T-cell (primary cell): ENCODE results near the gene NFIA. TPM values are rescaled to one million over a fixed set of nuclear protein-coding genes. Genes with fewer than 3 reads are reported as not detected.

Source experiments
- ATAC-seq, 4 experiments: fragments of 200-7000 bp in 3 of 4; fragments of 150-1000 bp in 1 of 4; cut with Tn5 transposase; replicated peaks in 1 of 4; 1 replicate in 3 of 4; 2 replicates in 1 of 4; pipeline ENCODE4 v1.10.0; 2021; ENCODE audit warnings: moderate library complexity in 3 of 4, mild to moderate bottlenecking in 2 of 4, moderate number of reproducible peaks in 1 of 4
- CTCF ChIA-PET, 2 donors: fragments of 300-600 bp; sonication (Branson Sonifier 250); formaldehyde crosslinking; loops; one replicate each; lab custom pipeline; 2022; ENCODE audit warnings: antibody characterized with exemption in 2 of 2; lab: Charles Lee
- POLR2A ChIA-PET, 2 donors: fragments of 300-600 bp; sonication (Branson Sonifier 250); formaldehyde crosslinking; loops; one replicate each; lab custom pipeline; 2022; ENCODE audit warnings: antibody characterized with exemption in 2 of 2; lab: Charles Lee
- DNase-seq, 35 experiments: peaks; one replicate each; pipeline versions ENCODE4 v3.0.0 to v3.0.0-alpha.2; 2013 to 2023
- H3K27ac ChIP-seq: one replicate; pipeline ENCODE4 v1.5.1; 2013; ENCODE audit warnings: low read length
- H3K27me3 ChIP-seq, 2 experiments: replicated peaks in 1 of 2; 1 replicate in 1 of 2; 2 replicates in 1 of 2; pipeline versions ENCODE4 v1.6.1 to v1.7.0; 2013; ENCODE audit warnings: low read length in 1 of 2, mixed read lengths in 1 of 2; ENCODE audit not compliant: control insufficient read depth in 2 of 2, insufficient read depth in 2 of 2; ENCODE audit errors: extremely low read depth in 1 of 2
- H3K36me3 ChIP-seq, 2 donors: 1 replicate in 1 of 2; 2 replicates in 1 of 2; pipeline versions ENCODE4 v1.6.1 to v1.7.0; 2013; ENCODE audit warnings: low read length in 1 of 2; ENCODE audit not compliant: control insufficient read depth in 2 of 2, insufficient read depth in 1 of 2; ENCODE audit errors: extremely low read depth in 1 of 2
- H3K4me1 ChIP-seq, 2 experiments: 1 replicate in 1 of 2; 2 replicates in 1 of 2; pipeline versions ENCODE4 v1.6.1 to v1.7.0; 2013; ENCODE audit warnings: low read length in 2 of 2, mixed read lengths in 1 of 2; ENCODE audit not compliant: insufficient read depth in 2 of 2, control insufficient read depth in 1 of 2; ENCODE audit errors: extremely low read depth in 1 of 2
- H3K4me3 ChIP-seq, 2 donors: 1 replicate in 1 of 2; 2 replicates in 1 of 2; pipeline versions ENCODE4 v1.5.1 to v1.7.0; 2013; ENCODE audit warnings: mild to moderate bottlenecking in 2 of 2, low read length in 1 of 2, moderate library complexity in 1 of 2; ENCODE audit not compliant: control insufficient read depth in 1 of 2; ENCODE audit errors: extremely low read depth in 1 of 2
- H3K9me3 ChIP-seq: 2 replicates; pipeline ENCODE4 v1.7.0; 2013
- H3K27ac Mint-ChIP-seq, 2 donors: one replicate each; pipeline ENCODE4 v1.8.0; 2020 to 2021; ENCODE audit warnings: mild to moderate bottlenecking in 2 of 2, mixed read lengths in 2 of 2
- H3K27me3 Mint-ChIP-seq, 2 donors: one replicate each; pipeline ENCODE4 v1.8.0; 2021 to 2022; ENCODE audit warnings: mixed read lengths in 2 of 2
- H3K36me3 Mint-ChIP-seq: one replicate; pipeline ENCODE4 v1.8.0; 2021; ENCODE audit warnings: mixed read lengths
- H3K4me1 Mint-ChIP-seq, 3 donors: one replicate each; pipeline ENCODE4 v1.8.0; 2020 to 2022; ENCODE audit warnings: mixed read lengths in 3 of 3, mild to moderate bottlenecking in 1 of 3
- H3K4me3 Mint-ChIP-seq, 3 donors: one replicate each; pipeline ENCODE4 v1.8.0; 2020 to 2022; ENCODE audit warnings: mild to moderate bottlenecking in 3 of 3, mixed read lengths in 3 of 3, moderate library complexity in 3 of 3
- H3K9me3 Mint-ChIP-seq, 3 donors: one replicate each; pipeline ENCODE4 v1.8.0; 2020 to 2022; ENCODE audit warnings: mixed read lengths in 3 of 3
- WGBS: methylation state at CpG from one replicate; pipeline ENCODE4 v1.1.5; 2013; ENCODE audit warnings: missing lambda C conversion rate; ENCODE audit not compliant: insufficient coverage; 5-methylcytosine and 5-hydroxymethylcytosine counted together
- total RNA-seq, 35 experiments: library from RNA in 6 of 35; stranded (reverse) in 6 of 35; fragments of 120-200 nt in 1 of 35; gene quantifications; one replicate each; pipeline versions ENCODE4 v1.2.1 to v1.2.4 and lab custom pipeline; 2013 to 2026

NFIA gene
- total RNA-seq, 5 donors from 2014 or later (not counting 1 experiment from before 2014, with no cell fraction given) = 5.1 to 10.1 (median 7.1) TPM

DNA sequence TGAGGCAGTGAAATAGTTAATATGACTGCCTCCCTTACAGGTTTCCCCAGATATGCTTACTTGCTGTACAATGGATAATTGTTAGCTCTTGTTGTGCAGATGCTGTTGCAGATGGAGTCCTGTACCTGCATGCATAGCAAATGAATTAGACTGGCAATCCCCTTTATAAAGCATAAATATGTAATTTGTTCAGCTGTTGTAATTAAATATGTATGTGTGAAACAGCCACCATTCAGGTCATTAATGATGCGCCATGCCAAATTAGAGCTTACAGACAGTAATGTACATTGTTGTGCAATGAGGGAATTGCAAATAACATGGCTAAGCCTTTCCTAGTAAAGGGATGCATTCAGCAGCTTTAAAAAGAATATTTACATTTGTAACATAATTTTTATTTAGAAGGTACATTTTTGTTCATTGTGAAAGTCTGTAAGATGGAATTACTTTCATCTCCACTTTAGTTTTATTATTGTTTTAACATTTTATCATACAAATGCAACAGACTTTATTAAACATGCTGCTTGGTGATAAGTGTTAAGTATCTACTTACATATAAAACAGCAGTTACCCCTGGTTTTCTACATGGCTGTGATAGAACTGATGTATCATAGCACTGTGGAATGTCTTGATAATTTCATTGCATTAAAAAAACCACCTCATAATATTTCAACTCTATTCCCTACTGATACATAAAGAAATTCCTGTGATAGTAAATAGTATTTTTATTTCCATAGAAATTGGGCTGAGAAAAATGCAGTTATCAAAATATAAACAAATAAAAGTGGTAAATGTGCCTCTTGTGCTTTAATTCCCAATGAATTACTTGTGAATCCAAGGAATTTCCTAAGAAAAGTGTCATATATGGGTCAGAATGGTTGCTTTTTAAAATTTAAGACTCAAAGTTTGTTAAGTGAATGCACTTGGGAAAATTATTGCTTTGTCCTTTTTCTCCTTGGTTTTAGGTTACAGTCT is 99.0 kb downstream of the NFIA start:
- ChIA-PET CTCF (interaction anchor here in 1 of 2 donors (1.1 kb wide), 1 partner anchor 50 kb away, joined by 3 read pairs; no protein-coding TSS in a partner anchor), POLR2A (interaction anchor here in 1 of 2 donors (0.6 kb wide), 1 partner anchor 147 kb away, joined by 3 read pairs; no protein-coding TSS in a partner anchor)
- ATAC-seq (no peak), DNase-seq (no peak)
- no peak overlapping the region for H3K4me3 ChIP-seq
- no peaks in the 10 kb centered on the region for H3K9me3 ChIP-seq
- Mint-ChIP-seq H3K27ac (no peak overlapping the region), H3K27me3 (no peaks in the 10 kb centered on the region), H3K4me1 (peaks cover 0 to 4% (median 0%) of the 10 kb centered on the region in 3 donors), H3K36me3 (no peaks in the 10 kb centered on the region), H3K9me3 (no peaks in the 10 kb centered on the region), H3K4me3 (no peak overlapping the region)
- no CpG with 5 or more reads among the region's 1 CpG for WGBS
- H3K27me3 ChIP-seq = no peaks in the 10 kb centered on the region
- H3K36me3 ChIP-seq = no peaks in the 10 kb centered on the region
- no peak overlapping the region for H3K27ac ChIP-seq
- no peaks in the 10 kb centered on the region for H3K4me1 ChIP-seq

DNA sequence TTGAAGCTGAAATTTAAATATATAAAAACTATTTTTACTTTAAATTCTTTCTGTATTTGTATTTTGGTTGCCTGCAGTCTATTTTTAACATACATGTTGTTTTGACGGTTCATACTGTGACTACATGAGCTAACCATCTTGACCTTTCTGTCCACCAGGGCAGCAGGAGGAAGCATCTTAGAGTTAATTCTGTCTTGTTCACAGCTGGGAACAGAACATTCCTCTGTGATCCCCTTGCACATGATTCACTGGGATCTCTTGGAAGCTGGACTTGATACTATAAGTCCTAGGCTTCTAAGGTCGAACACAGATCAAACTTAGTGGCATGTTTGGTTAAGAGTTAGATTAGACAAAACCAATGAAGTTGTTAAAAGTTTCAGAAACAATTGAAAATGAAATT is 99.7 kb downstream of the NFIA start:
- ATAC-seq (no peak), DNase-seq (no peak)
- H3K27me3 ChIP-seq = no peaks in the 10 kb centered on the region
- no peak overlapping the region for H3K4me3 Mint-ChIP-seq
- no peaks in the 10 kb centered on the region for H3K36me3 ChIP-seq
- H3K4me1 Mint-ChIP-seq = peaks cover 0 to 4% (median 0%) of the 10 kb centered on the region in 3 donors
- no peak overlapping the region for H3K4me3 ChIP-seq
- CTCF ChIA-PET = no interaction called here
- POLR2A ChIA-PET = no interaction called here
- H3K9me3 ChIP-seq = no peaks in the 10 kb centered on the region
- no peaks in the 10 kb centered on the region for H3K9me3 Mint-ChIP-seq
- no peaks in the 10 kb centered on the region for H3K4me1 ChIP-seq
- H3K27ac Mint-ChIP-seq = no peak overlapping the region
- H3K27me3 Mint-ChIP-seq = no peaks in the 10 kb centered on the region
- H3K27ac ChIP-seq = no peak overlapping the region
- no peaks in the 10 kb centered on the region for H3K36me3 Mint-ChIP-seq
- no CpG with 5 or more reads among the region's 2 CpGs for WGBS

DNA sequence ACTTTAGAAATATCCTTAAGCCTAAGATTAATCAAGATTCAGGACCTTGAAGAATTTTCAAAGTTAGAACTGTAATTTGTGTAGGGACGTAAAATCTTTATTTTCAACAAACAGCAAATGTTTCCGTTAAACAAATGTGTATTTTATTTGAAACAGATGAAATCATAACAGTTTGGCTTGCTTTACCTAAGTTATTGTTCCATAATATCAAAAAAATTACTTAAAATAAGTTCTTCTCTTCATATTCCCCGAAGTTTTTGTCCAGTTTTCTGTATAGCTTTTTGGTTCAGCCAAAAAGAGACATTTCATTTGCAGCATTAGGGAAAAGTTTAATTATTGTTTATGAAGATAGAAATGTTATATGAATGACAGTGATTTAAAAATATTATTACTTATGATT is 100.1 kb downstream of the NFIA start:
- Mint-ChIP-seq H3K36me3 (no peaks in the 10 kb centered on the region), H3K4me3 (no peak overlapping the region), H3K4me1 (peaks cover 0 to 4% (median 0%) of the 10 kb centered on the region in 3 donors), H3K9me3 (no peaks in the 10 kb centered on the region), H3K27me3 (no peaks in the 10 kb centered on the region), H3K27ac (no peak overlapping the region)
- Histone ChIP-seq H3K36me3 (no peaks in the 10 kb centered on the region), H3K27ac (no peak overlapping the region), H3K4me3 (no peak overlapping the region), H3K27me3 (no peaks in the 10 kb centered on the region), H3K9me3 (no peaks in the 10 kb centered on the region), H3K4me1 (no peaks in the 10 kb centered on the region)
- ChIA-PET CTCF (no interaction called here), POLR2A (no interaction called here)
- DNase-seq (no peak), ATAC-seq (no peak)
- WGBS = no CpG with 5 or more reads among the region's 3 CpGs

DNA sequence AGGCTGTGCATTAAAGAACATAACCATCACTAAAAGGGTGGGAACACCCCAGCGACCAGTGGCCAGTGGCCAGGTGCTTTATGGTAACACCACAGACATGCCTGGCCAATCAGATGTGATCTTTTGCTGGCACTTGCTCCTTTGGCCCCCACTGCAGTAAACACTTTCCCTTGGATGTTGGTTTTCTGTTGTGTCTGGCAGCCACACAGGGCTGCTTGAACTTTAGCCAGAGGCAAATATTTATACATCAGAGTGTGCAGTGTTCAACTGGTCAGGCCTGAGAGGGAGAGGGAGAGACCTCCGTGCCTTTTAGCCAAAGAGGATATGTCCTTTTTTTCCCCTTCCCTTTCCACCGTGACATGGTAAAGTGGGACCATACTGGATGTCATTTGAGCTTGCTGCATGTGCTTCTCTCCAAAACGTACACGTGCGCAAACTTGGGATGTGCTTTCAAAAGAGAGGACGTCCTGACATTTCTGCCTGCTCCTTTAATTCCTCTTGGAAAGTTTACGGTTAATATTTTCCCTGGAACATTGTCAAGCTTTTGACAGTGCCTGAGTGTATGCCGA is 101.2 kb downstream of the NFIA start:
- CTCF ChIA-PET = no interaction called here
- H3K4me3 Mint-ChIP-seq = no peak overlapping the region
- Histone ChIP-seq H3K4me1 (no peaks in the 10 kb centered on the region), H3K27ac (no peak overlapping the region), H3K27me3 (no peaks in the 10 kb centered on the region), H3K4me3 (no peak overlapping the region), H3K36me3 (no peaks in the 10 kb centered on the region), H3K9me3 (no peaks in the 10 kb centered on the region)
- peaks cover 0 to 4% (median 0%) of the 10 kb centered on the region in 3 donors for H3K4me1 Mint-ChIP-seq
- DNase-seq = no peak
- no peaks in the 10 kb centered on the region for H3K27me3 Mint-ChIP-seq
- WGBS = 98% methylated on average over 5 of the region's 9 CpGs
- H3K9me3 Mint-ChIP-seq = no peaks in the 10 kb centered on the region
- H3K36me3 Mint-ChIP-seq = no peaks in the 10 kb centered on the region
- H3K27ac Mint-ChIP-seq = no peak overlapping the region
- no peak for ATAC-seq
- POLR2A ChIA-PET = no interaction called here

DNA sequence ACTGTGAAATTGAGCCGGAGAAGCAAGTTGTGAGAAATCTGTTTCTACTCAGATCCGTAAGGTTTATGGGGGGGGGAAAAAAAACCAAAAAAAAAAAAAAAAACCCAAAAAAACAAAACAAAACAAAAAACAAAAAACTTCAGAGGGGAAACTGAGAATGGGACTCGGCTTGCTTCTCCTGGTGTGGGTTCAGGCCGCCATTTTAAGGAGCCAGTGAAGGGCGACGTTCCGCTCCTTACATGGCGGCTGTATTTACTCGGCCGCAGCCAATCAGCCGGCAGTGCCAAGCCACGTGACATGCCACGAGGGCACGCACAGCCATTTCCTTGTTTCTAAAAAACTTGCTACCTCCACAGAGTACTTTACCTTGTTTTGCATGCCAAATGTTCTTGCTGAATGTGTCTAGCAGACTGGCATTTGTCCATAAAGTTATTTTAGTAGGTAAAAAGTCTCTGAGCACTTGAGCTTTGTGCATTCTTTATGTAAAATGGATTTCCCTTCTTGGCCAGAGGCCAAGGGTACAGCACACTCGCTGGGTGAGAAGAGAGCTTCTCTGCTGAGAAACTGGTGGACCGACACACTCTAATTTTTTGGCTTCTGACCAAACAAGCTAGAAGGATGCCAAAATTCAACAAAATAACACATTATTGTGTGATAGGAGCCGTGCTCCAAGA is 101.8 kb downstream of the NFIA start:
- DNase-seq (no peak), ATAC-seq (no peak)
- WGBS = 98% methylated on average over 6 of the region's 17 CpGs
- Histone ChIP-seq H3K27me3 (no peaks in the 10 kb centered on the region), H3K36me3 (no peaks in the 10 kb centered on the region), H3K4me1 (no peaks in the 10 kb centered on the region), H3K27ac (no peak overlapping the region), H3K9me3 (no peaks in the 10 kb centered on the region), H3K4me3 (no peak overlapping the region)
- Mint-ChIP-seq H3K4me1 (peaks cover 0 to 4% (median 0%) of the 10 kb centered on the region in 3 donors), H3K36me3 (no peaks in the 10 kb centered on the region), H3K4me3 (no peak overlapping the region), H3K27me3 (no peaks in the 10 kb centered on the region), H3K27ac (no peak overlapping the region), H3K9me3 (no peaks in the 10 kb centered on the region)
- POLR2A ChIA-PET = no interaction called here
- CTCF ChIA-PET = no interaction called here

DNA sequence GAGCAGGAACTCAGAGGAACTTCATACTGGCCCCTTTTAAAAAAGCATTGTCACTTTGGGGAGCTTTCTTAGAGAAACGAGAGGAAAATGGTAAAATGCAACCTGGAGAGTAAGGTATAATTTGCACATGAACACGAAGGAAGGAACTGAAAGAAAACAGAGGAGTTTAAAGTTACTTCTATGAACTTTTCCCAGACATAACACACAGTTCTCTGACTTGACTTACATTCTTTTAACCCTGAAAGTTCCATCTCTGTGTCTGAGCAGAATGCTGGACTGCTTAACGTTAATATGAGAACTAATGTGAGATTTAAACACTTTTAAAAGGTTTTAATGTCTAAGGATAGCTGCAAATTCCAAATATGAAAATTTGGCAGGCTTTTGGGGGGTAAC is 102.3 kb downstream of the NFIA start:
- no peaks in the 10 kb centered on the region for H3K9me3 ChIP-seq
- no peaks in the 10 kb centered on the region for H3K36me3 Mint-ChIP-seq
- ATAC-seq = no peak

More for the DNA sequence above, 102.3 kb downstream of the NFIA start:
- no peak overlapping the region for H3K4me3 Mint-ChIP-seq
- no CpG with 5 or more reads among the region's 3 CpGs for WGBS
- H3K4me1 Mint-ChIP-seq = peaks cover 0 to 4% (median 0%) of the 10 kb centered on the region in 3 donors
- Histone ChIP-seq H3K27ac (no peak overlapping the region), H3K27me3 (no peaks in the 10 kb centered on the region), H3K36me3 (no peaks in the 10 kb centered on the region), H3K4me3 (no peak overlapping the region), H3K4me1 (no peaks in the 10 kb centered on the region)
- H3K27ac Mint-ChIP-seq = no peak overlapping the region
- ChIA-PET POLR2A (no interaction called here), CTCF (no interaction called here)
- no peaks in the 10 kb centered on the region for H3K27me3 Mint-ChIP-seq
- H3K9me3 Mint-ChIP-seq = no peaks in the 10 kb centered on the region
- no peak for DNase-seq
